Esophagus muscularis mucosa (tissue), 3 donors: Measurements from ENCODE around the gene STX3.

Experiments
- CTCF ChIP-seq, 3 experiments: fragments of 200-600 bp in 2 of 3; fragments of 450-650 bp in 1 of 3; sonication (generic) in 2 of 3; IDR thresholded peaks; one replicate each; pipeline ENCODE4 v1.5.1; 2017 to 2019; ENCODE audit warnings: antibody characterized with exemption in 3 of 3, mild to moderate bottlenecking in 2 of 3, moderate library complexity in 1 of 3
- POLR2A ChIP-seq: fragments of 450-650 bp; IDR thresholded peaks from one replicate; pipeline ENCODE4 v1.6.1; 2017; ENCODE audit warnings: antibody characterized with exemption, moderate library complexity, mild to moderate bottlenecking, low read depth

GRCh38 chr11:59779487-59779886 is 24.3 kb downstream of the STX3 start:
- TF ChIP-seq POLR2A (no peak), CTCF (IDR thresholded peaks at IDR 0.05) (no peak)
